Prostate gland (tissue), 2 donors: ENCODE results near the gene KIF26B. TPM values are rescaled to one million over a fixed set of nuclear protein-coding genes. Genes with fewer than 3 reads are reported as not detected.

Experiments
- DNase-seq: peaks from one replicate; pipeline ENCODE4 v3.0.0-alpha.2; 2019; ENCODE audit warnings: low spot score
- H3K27ac ChIP-seq, 2 donors: fragments of 200-600 bp; sonication (generic); 2 replicates each; pipeline ENCODE4 v1.5.1; 2017 to 2019
- H3K27me3 ChIP-seq: fragments of 200-600 bp; sonication (generic); replicated peaks from 2 replicates; pipeline ENCODE4 v1.5.1; 2019; ENCODE audit not compliant: insufficient read depth
- H3K36me3 ChIP-seq, 2 donors: fragments of 200-600 bp; sonication (generic); 1 replicate in 1 of 2; 2 replicates in 1 of 2; pipeline versions ENCODE4 v1.5.1 to v1.8.1; 2017 to 2019
- H3K4me1 ChIP-seq: fragments of 200-600 bp; sonication (generic); replicated peaks from 2 replicates; pipeline ENCODE4 v1.5.1; 2019
- H3K4me3 ChIP-seq, 2 donors: fragments of 200-600 bp; sonication (generic); 2 replicates each; pipeline ENCODE4 v1.5.1; 2017 to 2019
- H3K9me3 ChIP-seq: fragments of 200-600 bp; sonication (generic); 2 replicates; pipeline ENCODE4 v1.5.1; 2017
- POLR2A ChIP-seq: fragments of 450-650 bp; IDR thresholded peaks from one replicate; pipeline ENCODE4 v1.6.1; 2016; ENCODE audit warnings: antibody characterized with exemption, mild to moderate bottlenecking
- POLR2AphosphoS5 ChIP-seq: sonication (generic); formaldehyde crosslinking; IDR thresholded peaks from one replicate; pipeline ENCODE4 v1.6.1; 2017; ENCODE audit warnings: antibody characterized with exemption
- WGBS: methylation state at CpG from one replicate; pipeline ENCODE4 v1.1.5; 2018; 5-methylcytosine and 5-hydroxymethylcytosine counted together
- intact Hi-C: fragments of 100-400 bp; cut with DNase I; formaldehyde crosslinking; loops from one replicate; pipeline ENCODE4 v1.14.2; 2022
- total RNA-seq, 2 donors: library from RNA; depleted of rRNA; stranded (reverse); fragments of >200 nt; gene quantifications; one replicate each; pipeline ENCODE4 v1.1.0, GENCODE V29; 2016
- TF ChIP-seq, protein P1 (sequence below), 4 experiments: fragments of 200-600 bp in 2 of 4; fragments of 450-650 bp in 2 of 4; sonication (generic) in 2 of 4; IDR thresholded peaks; 1 replicate in 3 of 4; 2 replicates in 1 of 4; pipeline ENCODE4 v1.5.1; 2016 to 2019; ENCODE audit warnings: antibody characterized with exemption in 4 of 4, mild to moderate bottlenecking in 2 of 4, moderate library complexity in 2 of 4

Gene KIF26B
- total RNA-seq, 2 donors from 2014 or later, result 3.3 to 3.8 TPM

- no peaks in the 10 kb centered on the region for H3K27me3 ChIP-seq
- H3K9me3 ChIP-seq, result no peaks in the 10 kb centered on the region
- H3K4me3 ChIP-seq, result no peak overlapping the region
- no peak for DNase-seq
- intact Hi-C loops, result no loop called here
- 54% methylated on average over 25 of the region's 25 CpGs for WGBS
- H3K36me3 ChIP-seq, result no peaks in the 10 kb centered on the region
- no peak overlapping the region for H3K27ac ChIP-seq
- no peaks in the 10 kb centered on the region for H3K4me1 ChIP-seq
- TF ChIP-seq, protein P1, sequence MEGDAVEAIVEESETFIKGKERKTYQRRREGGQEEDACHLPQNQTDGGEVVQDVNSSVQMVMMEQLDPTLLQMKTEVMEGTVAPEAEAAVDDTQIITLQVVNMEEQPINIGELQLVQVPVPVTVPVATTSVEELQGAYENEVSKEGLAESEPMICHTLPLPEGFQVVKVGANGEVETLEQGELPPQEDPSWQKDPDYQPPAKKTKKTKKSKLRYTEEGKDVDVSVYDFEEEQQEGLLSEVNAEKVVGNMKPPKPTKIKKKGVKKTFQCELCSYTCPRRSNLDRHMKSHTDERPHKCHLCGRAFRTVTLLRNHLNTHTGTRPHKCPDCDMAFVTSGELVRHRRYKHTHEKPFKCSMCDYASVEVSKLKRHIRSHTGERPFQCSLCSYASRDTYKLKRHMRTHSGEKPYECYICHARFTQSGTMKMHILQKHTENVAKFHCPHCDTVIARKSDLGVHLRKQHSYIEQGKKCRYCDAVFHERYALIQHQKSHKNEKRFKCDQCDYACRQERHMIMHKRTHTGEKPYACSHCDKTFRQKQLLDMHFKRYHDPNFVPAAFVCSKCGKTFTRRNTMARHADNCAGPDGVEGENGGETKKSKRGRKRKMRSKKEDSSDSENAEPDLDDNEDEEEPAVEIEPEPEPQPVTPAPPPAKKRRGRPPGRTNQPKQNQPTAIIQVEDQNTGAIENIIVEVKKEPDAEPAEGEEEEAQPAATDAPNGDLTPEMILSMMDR (IDR thresholded peaks at IDR 0.05), result no peak
- TF ChIP-seq POLR2A (no peak), POLR2AphosphoS5 (no peak)
Measured at GRCh38 chr1:245609354-245610150, 454.8 kb downstream of the KIF26B start.

DNA sequence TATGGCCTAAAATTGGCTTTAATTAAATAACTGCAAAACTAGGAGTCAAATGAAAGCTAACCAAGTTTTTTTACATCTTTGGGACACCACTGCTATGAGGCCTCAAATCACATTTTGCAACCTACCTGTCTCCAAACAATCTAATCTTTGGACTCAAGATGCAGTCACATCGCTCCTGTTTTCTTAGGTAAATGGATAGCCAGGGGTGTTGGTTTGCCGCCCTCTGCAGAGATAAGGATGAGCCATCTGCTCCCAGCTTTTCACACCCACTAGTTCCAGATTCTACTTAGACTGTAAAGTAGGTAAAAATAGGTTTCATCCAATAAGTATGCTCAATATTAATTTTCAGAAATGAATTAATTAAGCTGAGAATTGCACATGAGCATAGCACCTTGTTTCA lies 456.5 kb downstream of the KIF26B start:
- TF ChIP-seq, protein P1 (IDR thresholded peaks at IDR 0.05), result no peak
- no peak for TF ChIP-seq POLR2A
- TF ChIP-seq POLR2AphosphoS5, result no peak
- Histone ChIP-seq H3K36me3 (no peaks in the 10 kb centered on the region), H3K4me1 (no peaks in the 10 kb centered on the region), H3K4me3 (no peak overlapping the region), H3K27ac (no peak overlapping the region), H3K9me3 (no peaks in the 10 kb centered on the region), H3K27me3 (no peaks in the 10 kb centered on the region)
- DNase-seq, result no peak
- WGBS, result 97% methylated on average over 2 of the region's 2 CpGs
- intact Hi-C loops, result no loop called here

- intact Hi-C loops, result no loop called here
- Histone ChIP-seq H3K36me3 (no peaks in the 10 kb centered on the region), H3K27ac (no peak overlapping the region), H3K4me1 (no peaks in the 10 kb centered on the region), H3K9me3 (no peaks in the 10 kb centered on the region), H3K27me3 (no peaks in the 10 kb centered on the region), H3K4me3 (no peak overlapping the region)
- DNase-seq, result no peak
- 84% methylated on average over 13 of the region's 13 CpGs for WGBS
- TF ChIP-seq POLR2A, result no peak
- TF ChIP-seq, protein P1 (IDR thresholded peaks at IDR 0.05), result no peak
- no peak for TF ChIP-seq POLR2AphosphoS5
Measured at GRCh38 chr1:245614476-245614875, 459.7 kb downstream of the KIF26B start.

DNA sequence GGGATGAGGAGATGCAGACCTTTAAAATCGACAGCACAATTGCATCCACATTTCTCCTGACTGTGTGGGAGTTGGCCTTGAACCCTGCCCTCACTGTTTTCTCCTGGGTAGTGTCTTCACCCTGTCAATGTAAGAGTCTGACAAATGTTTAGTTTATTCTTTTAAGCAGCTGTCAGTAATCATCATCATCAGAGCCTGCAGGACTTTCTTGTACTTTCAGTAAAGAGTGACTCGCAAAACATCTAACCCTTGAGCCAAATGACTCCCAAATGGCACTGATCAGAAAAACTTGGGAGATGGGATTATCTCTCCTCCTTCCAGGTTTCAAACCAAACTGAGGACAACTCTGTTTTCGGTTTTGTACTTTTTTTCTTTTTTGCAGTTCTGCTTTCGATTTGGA lies 460.2 kb downstream of the KIF26B start:
- Histone ChIP-seq H3K4me1 (no peaks in the 10 kb centered on the region), H3K4me3 (no peak overlapping the region), H3K36me3 (no peaks in the 10 kb centered on the region), H3K27ac (no peak overlapping the region), H3K9me3 (no peaks in the 10 kb centered on the region), H3K27me3 (no peaks in the 10 kb centered on the region)
- DNase-seq, result no peak
- 71% methylated on average over 4 of the region's 4 CpGs for WGBS
- TF ChIP-seq POLR2A (no peak), POLR2AphosphoS5 (no peak)
- TF ChIP-seq, protein P1 (IDR thresholded peaks at IDR 0.05), result no peak
- intact Hi-C loops, result no loop called here

GRCh38 chr1:245621589-245621988 lies 466.8 kb downstream of the KIF26B start:
- intact Hi-C loops, result no loop called here
- Histone ChIP-seq H3K4me3 (no peak overlapping the region), H3K27me3 (no peaks in the 10 kb centered on the region), H3K36me3 (no peaks in the 10 kb centered on the region), H3K27ac (no peak overlapping the region), H3K9me3 (no peaks in the 10 kb centered on the region), H3K4me1 (no peaks in the 10 kb centered on the region)
- TF ChIP-seq POLR2A (no peak), POLR2AphosphoS5 (no peak)
- TF ChIP-seq, protein P1 (IDR thresholded peaks at IDR 0.05), result no peak
- WGBS, result 75% methylated on average over 5 of the region's 5 CpGs
- DNase-seq, result no peak
